H1 (cell line): ENCODE measurements around the gene SMURF2. TPM values are rescaled to one million over a fixed set of nuclear protein-coding genes. Genes with fewer than 3 reads are reported as not detected.

Experiments
- CTCF ChIA-PET: fragments of 300-600 bp; sonication (Branson Sonifier 250); formaldehyde crosslinking; loops from one replicate; lab custom pipeline; 2021; ENCODE audit not compliant: partially characterized antibody; lab: Charles Lee
- POLR2A ChIA-PET: fragments of 300-600 bp; sonication (Branson Sonifier 250); formaldehyde crosslinking; loops from one replicate; lab custom pipeline; 2021; ENCODE audit warnings: inconsistent platforms; ENCODE audit not compliant: partially characterized antibody; lab: Charles Lee
- DNase-seq, 2 experiments: peaks; one replicate each; pipeline versions ENCODE4 v3.0.0 to v3.0.0-alpha.2; 2010 to 2022; ENCODE audit warnings: low spot score in 2 of 2, low read depth in 1 of 2, mixed read lengths in 1 of 2
- FAIRE-seq: peaks from 2 replicates; lab custom pipeline; 2011; peaks lifted over from hg19 to GRCh38; lab: Jason Lieb, UNC
- H2AFZ ChIP-seq: 2 replicates; pipeline ENCODE4 v1.8.1; 2012; ENCODE audit warnings: low read length, inconsistent platforms
- H2AK5ac ChIP-seq: 2 replicates; pipeline ENCODE4 v1.6.1; 2013; ENCODE audit warnings: low read depth, low read length
- H2BK120ac ChIP-seq: replicated peaks from 2 replicates; pipeline ENCODE3; 2013; ENCODE audit warnings: low read depth, low read length, inconsistent platforms
- H2BK12ac ChIP-seq: 2 replicates; pipeline ENCODE4 v1.6.1; 2013; ENCODE audit warnings: low read depth, low read length
- H2BK15ac ChIP-seq: 2 replicates; pipeline ENCODE4 v1.6.1; 2013; ENCODE audit warnings: low read length
- H2BK20ac ChIP-seq: 2 replicates; pipeline ENCODE4 v1.6.1; 2013; ENCODE audit warnings: low read length
- H2BK5ac ChIP-seq: 2 replicates; pipeline ENCODE4 v1.6.1; 2013; ENCODE audit warnings: low read depth, low read length
- H3K14ac ChIP-seq: 2 replicates; pipeline ENCODE4 v1.6.1; 2013; ENCODE audit warnings: inconsistent platforms; ENCODE audit not compliant: insufficient read length
- H3K18ac ChIP-seq: 2 replicates; pipeline ENCODE4 v1.6.1; 2013; ENCODE audit warnings: low read length; ENCODE audit errors: extremely low read depth
- H3K23ac ChIP-seq: 2 replicates; pipeline ENCODE4 v1.6.1; 2013; ENCODE audit warnings: inconsistent platforms; ENCODE audit not compliant: insufficient read length
- H3K23me2 ChIP-seq: 2 replicates; pipeline ENCODE4 v1.6.1; 2013; ENCODE audit warnings: low read depth, low read length
- H3K27ac ChIP-seq: 2 replicates; pipeline ENCODE4 v1.6.1; 2011; ENCODE audit warnings: low read depth, low read length, inconsistent platforms
- H3K27me3 ChIP-seq, 4 experiments: replicated peaks in 1 of 4; 1 replicate in 1 of 4; 2 replicates in 3 of 4; pipeline versions ENCODE4 v1.6.1 to v1.8.1; 2011 to 2013; ENCODE audit warnings: low read length in 3 of 4, mild to moderate bottlenecking in 3 of 4, inconsistent platforms in 2 of 4, mixed read lengths in 2 of 4, moderate library complexity in 1 of 4; ENCODE audit not compliant: control insufficient read depth in 3 of 4, insufficient read depth in 3 of 4; ENCODE audit errors: extremely low read depth in 1 of 4
- H3K36me3 ChIP-seq, 4 experiments: 2 replicates each; pipeline versions ENCODE4 v1.6.1 to v1.8.1; 2011 to 2013; ENCODE audit warnings: mild to moderate bottlenecking in 4 of 4, low read length in 3 of 4, moderate library complexity in 2 of 4, control low read depth in 1 of 4, inconsistent platforms in 1 of 4; ENCODE audit not compliant: insufficient read depth in 4 of 4, control insufficient read depth in 2 of 4
- H3K4ac ChIP-seq: replicated peaks from 2 replicates; pipeline ENCODE3; 2013; ENCODE audit warnings: low read length, low read depth, mixed read lengths, inconsistent platforms; ENCODE audit not compliant: insufficient read length
- H3K4me1 ChIP-seq, 4 experiments: replicated peaks in 1 of 4; 1 replicate in 1 of 4; 2 replicates in 3 of 4; pipeline versions ENCODE4 v1.6.1 to v1.8.1; 2011 to 2013; ENCODE audit warnings: low read length in 3 of 4, inconsistent platforms in 2 of 4, mixed read lengths in 1 of 4; ENCODE audit not compliant: insufficient read depth in 4 of 4, control insufficient read depth in 3 of 4
- H3K4me2 ChIP-seq, 2 experiments: 2 replicates each; pipeline versions ENCODE4 v1.6.1 to v1.8.1; 2011 to 2013; ENCODE audit warnings: low read depth in 2 of 2, low read length in 2 of 2, control low read depth in 1 of 2, inconsistent platforms in 1 of 2, mild to moderate bottlenecking in 1 of 2; ENCODE audit not compliant: insufficient read depth in 1 of 2
- H3K4me3 ChIP-seq, 4 experiments: fragments of 200-600, 300-600 bp in 1 of 4; sonication (generic), shearing (Covaris generic), sonication (Bioruptor Twin) in 1 of 4; 2 replicates each; pipeline versions ENCODE4 v1.5.1 to v1.8.1; 2011 to 2016; ENCODE audit warnings: low read length in 4 of 4, low read depth in 3 of 4, control low read depth in 2 of 4, inconsistent platforms in 2 of 4, mild to moderate bottlenecking in 2 of 4, mixed read lengths in 1 of 4, moderate library complexity in 1 of 4; ENCODE audit not compliant: insufficient read depth in 2 of 4; ENCODE audit errors: extremely low read depth in 1 of 4
- H3K56ac ChIP-seq: replicated peaks from 2 replicates; pipeline ENCODE3; 2013; ENCODE audit warnings: low read depth, mild to moderate bottlenecking, mixed read lengths, low read length, inconsistent platforms; ENCODE audit not compliant: insufficient read length
- H3K79me1 ChIP-seq: 2 replicates; pipeline ENCODE4 v1.6.1; 2013; ENCODE audit warnings: low read depth, low read length, control low read depth
- H3K79me2 ChIP-seq, 2 experiments: 2 replicates each; pipeline versions ENCODE4 v1.6.1 to v1.8.1; 2012 to 2013; ENCODE audit warnings: low read length in 2 of 2, mild to moderate bottlenecking in 2 of 2, inconsistent platforms in 1 of 2; ENCODE audit not compliant: insufficient read depth in 2 of 2, control insufficient read depth in 1 of 2
- H3K9ac ChIP-seq, 4 experiments: replicated peaks in 1 of 4; 1 replicate in 1 of 4; 2 replicates in 3 of 4; pipeline versions ENCODE4 v1.6.1 to v1.8.1; 2011 to 2013; ENCODE audit warnings: low read depth in 3 of 4, low read length in 3 of 4, control low read depth in 2 of 4, mild to moderate bottlenecking in 2 of 4, moderate library complexity in 2 of 4, inconsistent platforms in 1 of 4; ENCODE audit errors: extremely low read depth in 1 of 4
- H3K9me3 ChIP-seq, 2 experiments: 2 replicates each; pipeline versions ENCODE4 v1.6.1 to v1.8.1; 2012 to 2013; ENCODE audit warnings: mild to moderate bottlenecking in 2 of 2, moderate library complexity in 2 of 2, control low read depth in 1 of 2, inconsistent platforms in 1 of 2, low read depth in 1 of 2, low read length in 1 of 2, mixed read lengths in 1 of 2; ENCODE audit not compliant: insufficient read depth in 2 of 2
- H4K20me1 ChIP-seq, 2 experiments: replicated peaks in 1 of 2; 2 replicates each; pipeline versions ENCODE3 to v1.8.1; 2011 to 2013; ENCODE audit warnings: inconsistent platforms in 2 of 2, low read length in 2 of 2, mild to moderate bottlenecking in 1 of 2; ENCODE audit not compliant: insufficient read depth in 2 of 2, control insufficient read depth in 1 of 2
- H4K5ac ChIP-seq: 2 replicates; pipeline ENCODE4 v1.6.1; 2013; ENCODE audit warnings: low read length, low read depth, mixed read lengths, inconsistent platforms; ENCODE audit not compliant: insufficient read length
- H4K8ac ChIP-seq: 2 replicates; pipeline ENCODE4 v1.8.0; 2013; ENCODE audit warnings: mild to moderate bottlenecking, moderate library complexity, low read length, inconsistent platforms; ENCODE audit not compliant: insufficient read depth; ENCODE audit errors: extremely low read depth
- H4K91ac ChIP-seq: replicated peaks from 2 replicates; pipeline ENCODE3; 2013; ENCODE audit warnings: low read length, mixed read lengths, inconsistent platforms; ENCODE audit not compliant: insufficient read length
- CHD2 ChIP-seq: IDR thresholded peaks from 2 replicates; pipeline ENCODE4 v1.6.1; 2012; ENCODE audit warnings: low read length, improper control_type of control experiment
- CTBP2 ChIP-seq: IDR thresholded peaks from 2 replicates; pipeline ENCODE4 v1.7.0; 2011; ENCODE audit warnings: borderline replicate concordance, mild to moderate bottlenecking, moderate library complexity, mixed read lengths, low read length; ENCODE audit not compliant: insufficient read depth, insufficient read length
- WGBS, 2 experiments: shearing (Covaris generic) in 1 of 2; methylation state at CpG; one replicate each; pipeline versions ENCODE4 v1.1.6 to v1.1.7; 2013 to 2015; ENCODE audit warnings: low lambda C conversion rate in 2 of 2, mixed read lengths in 2 of 2, inconsistent platforms in 1 of 2, low coverage in 1 of 2, missing lambda C conversion rate in 1 of 2; ENCODE audit not compliant: insufficient replicate concordance in 2 of 2, insufficient coverage in 1 of 2, insufficient read length in 1 of 2; ENCODE audit errors: extremely low coverage in 1 of 2, missing lambda C conversion rate in 1 of 2; 5-methylcytosine and 5-hydroxymethylcytosine counted together
- polyA plus RNA-seq, 7 experiments: library from polyadenylated mRNA; depleted of rRNA in 3 of 7; stranded (reverse) in 5 of 7; unstranded in 2 of 7; fragments of >200 nt in 5 of 7; fragments of 200-250 nt in 2 of 7; gene quantifications; 1 replicate in 5 of 7; 2 replicates in 1 of 7; 4 replicates in 1 of 7; pipeline versions ENCODE4 v1.2.1 to v1.2.3, GENCODE V29; 2011 to 2013; ENCODE audit warnings: missing spikeins in 2 of 7, mixed read lengths in 2 of 7
- total RNA-seq: library from RNA; stranded (reverse); fragmentation: NEBNext Ultra II Directional; extraction: Animal tissue kit (Norgen Biotek cat#: 25700); gene quantifications from 2 replicates; pipeline ENCODE4 v1.2.1, GENCODE V29; 2021

SMURF2 gene
- total and polyA plus RNA-seq, 2 of the 8 experiments (the other 6 are each of a cell fraction or from before 2014, with no cell fraction given), result 7.2 to 29.2 TPM

DNA sequence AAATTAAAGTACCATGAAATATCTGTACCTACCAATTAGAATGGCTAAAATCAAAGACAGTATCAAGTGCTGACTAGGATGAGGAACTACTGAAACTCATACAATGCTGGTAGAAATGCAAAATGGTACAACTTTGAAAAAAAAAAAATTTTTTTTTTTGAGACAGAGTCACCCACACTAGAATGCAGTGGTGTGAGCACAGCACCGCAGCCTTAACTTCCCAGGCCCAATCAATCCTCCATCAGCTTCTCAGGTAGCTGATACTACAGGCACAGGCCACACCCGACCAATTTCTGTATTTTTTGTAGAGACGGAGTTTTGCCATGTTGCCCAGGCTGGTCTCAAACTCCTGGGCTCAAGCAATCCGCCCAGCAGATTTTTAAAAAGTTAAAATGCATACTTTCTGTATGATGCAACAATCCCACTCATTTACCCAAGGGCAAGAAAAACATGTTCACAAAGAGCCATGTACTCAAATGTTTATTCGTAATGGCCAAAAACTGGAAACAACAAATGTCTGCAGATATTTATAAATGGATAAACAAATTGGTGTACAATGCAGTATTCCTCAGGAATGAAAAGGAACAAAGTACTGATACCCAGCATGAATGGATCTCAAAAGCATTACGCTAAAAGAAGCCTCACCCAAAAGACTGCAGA is 8.7 kb downstream of the SMURF2 start:
- Histone ChIP-seq H3K4me3 (no peak overlapping the region), H3K79me2 (peaks cover 0 to 76% of the 10 kb centered on the region in 2 experiments; a peak in 2 of 4 replicates), H3K23me2 (no peaks in the 10 kb centered on the region), H2AFZ (no peak overlapping the region), H3K56ac (no peak overlapping the region), H3K27ac (no peak overlapping the region), H2AK5ac (no peak overlapping the region), H4K91ac (no peak overlapping the region), H3K4me1 (no peaks in the 10 kb centered on the region), H2BK12ac (no peak overlapping the region), H4K8ac (no peak overlapping the region), H4K5ac (no peak overlapping the region), H3K36me3 (no peaks in the 10 kb centered on the region), H2BK20ac (no peak overlapping the region), H3K18ac (no peak overlapping the region), H3K4ac (no peak overlapping the region), H3K27me3 (no peaks in the 10 kb centered on the region), H3K9ac (no peak overlapping the region), H3K79me1 (no peaks in the 10 kb centered on the region), H2BK120ac (no peak overlapping the region), H3K23ac (no peak overlapping the region), H2BK5ac (no peak overlapping the region), H3K4me2 (no peak overlapping the region), H4K20me1 (peaks cover 1% of the 10 kb centered on the region in 2 experiments), H2BK15ac (no peak overlapping the region), H3K14ac (no peak overlapping the region), H3K9me3 (no peaks in the 10 kb centered on the region)
- no peak for DNase-seq
- POLR2A ChIA-PET, result interaction anchor here (3.2 kb wide), 1 partner anchor 148 kb away, joined by 12 read pairs; the partner anchor contains the start of genes CEP95 and DDX5
- 81% methylated on average over 6 of the region's 6 CpGs; no CpG with 5 or more reads in 1 of the 2 experiments for whole genome bisulfite sequencing, 2 experiments
- TF ChIP-seq CHD2 (no peak), CTBP2 (no peak)
- CTCF ChIA-PET, result interaction anchor here (0.6 kb wide), 1 partner anchor 69 kb away, joined by 4 read pairs; no protein-coding TSS in a partner anchor
- no peak for FAIRE-seq
